Astrocyte (in vitro differentiated cells and primary cell): Measurements from ENCODE around the gene ZBED1. TPM values are rescaled to one million over a fixed set of nuclear protein-coding genes. Genes with fewer than 3 reads are reported as not detected.
"Not testable (repeated sequence)": the region's sequence is repeated elsewhere in the genome, so short reads cannot be mapped to it uniquely, and the experiment has no call there.

Experiments used
- DNase-seq: peaks from one replicate; pipeline ENCODE4 v3.0.0-alpha.2; 2010; ENCODE audit warnings: low read depth
- FAIRE-seq: peaks from 2 replicates; lab custom pipeline; 2011; peaks lifted over from hg19 to GRCh38; lab: Jason Lieb, UNC
- H2AFZ ChIP-seq: 2 replicates; pipeline ENCODE4 v1.6.0; 2012; ENCODE audit warnings: low read depth, low read length, inconsistent platforms
- H3K27ac ChIP-seq: 2 replicates; pipeline ENCODE4 v1.5.1; 2011; ENCODE audit warnings: low read depth, low read length, inconsistent platforms
- H3K27me3 ChIP-seq: 2 replicates; pipeline ENCODE4 v1.6.0; 2011; ENCODE audit warnings: low read length, inconsistent platforms; ENCODE audit not compliant: insufficient read depth
- H3K36me3 ChIP-seq: 2 replicates; pipeline ENCODE4 v1.5.1; 2011; ENCODE audit warnings: low read length, inconsistent platforms; ENCODE audit not compliant: insufficient read depth
- H3K4me1 ChIP-seq: 2 replicates; pipeline ENCODE4 v1.5.1; 2011; ENCODE audit warnings: low read length, inconsistent platforms; ENCODE audit not compliant: insufficient read depth
- H3K4me2 ChIP-seq: 2 replicates; pipeline ENCODE4 v1.6.0; 2012; ENCODE audit warnings: low read length, inconsistent platforms
- H3K4me3 ChIP-seq: 2 replicates; pipeline ENCODE4 v1.5.1; 2011; ENCODE audit warnings: low read depth, mild to moderate bottlenecking, low read length, inconsistent platforms; ENCODE audit not compliant: insufficient read depth
- H3K79me2 ChIP-seq: 2 replicates; pipeline ENCODE4 v1.6.0; 2012; ENCODE audit warnings: mild to moderate bottlenecking, low read length, inconsistent platforms; ENCODE audit not compliant: insufficient read depth
- H3K9ac ChIP-seq: 2 replicates; pipeline ENCODE4 v1.6.0; 2012; ENCODE audit warnings: mild to moderate bottlenecking, low read length, inconsistent platforms
- H3K9me3 ChIP-seq: 2 replicates; pipeline ENCODE4 v1.5.1; 2012; ENCODE audit warnings: low read depth, mild to moderate bottlenecking, low read length, inconsistent platforms; ENCODE audit not compliant: insufficient read depth
- H4K20me1 ChIP-seq: 2 replicates; pipeline ENCODE4 v1.6.0; 2012; ENCODE audit warnings: low read length, inconsistent platforms; ENCODE audit not compliant: insufficient read depth
- H3K27ac Mint-ChIP-seq: one replicate; pipeline ENCODE4 v1.8.0; 2021; ENCODE audit warnings: mild to moderate bottlenecking, mixed read lengths; ENCODE audit not compliant: unreplicated experiment
- H3K27me3 Mint-ChIP-seq: one replicate; pipeline ENCODE4 v1.8.0; 2021; ENCODE audit warnings: low read depth, mixed read lengths; ENCODE audit not compliant: unreplicated experiment
- H3K36me3 Mint-ChIP-seq: one replicate; pipeline ENCODE4 v1.8.0; 2021; ENCODE audit warnings: low read depth, mixed read lengths; ENCODE audit not compliant: unreplicated experiment
- H3K4me1 Mint-ChIP-seq: one replicate; pipeline ENCODE4 v1.8.0; 2021; ENCODE audit warnings: low read depth, mixed read lengths; ENCODE audit not compliant: unreplicated experiment
- H3K4me3 Mint-ChIP-seq: one replicate; pipeline ENCODE4 v1.8.0; 2021; ENCODE audit warnings: mild to moderate bottlenecking, moderate library complexity, mixed read lengths; ENCODE audit not compliant: unreplicated experiment
- H3K9me3 Mint-ChIP-seq: one replicate; pipeline ENCODE4 v1.8.0; 2021; ENCODE audit warnings: mild to moderate bottlenecking, mixed read lengths; ENCODE audit not compliant: unreplicated experiment
- CTCF ChIP-seq: IDR thresholded peaks from 2 replicates; pipeline ENCODE4 v1.5.1; 2011; ENCODE audit warnings: low read depth, mild to moderate bottlenecking, inconsistent platforms, low read length, moderate library complexity; ENCODE audit not compliant: insufficient read depth
- EZH2 ChIP-seq: IDR thresholded peaks from 2 replicates; pipeline ENCODE4 v1.6.1; 2012; ENCODE audit warnings: mild to moderate bottlenecking, low read length, inconsistent platforms; ENCODE audit not compliant: insufficient read depth
- total RNA-seq: library from RNA; stranded (reverse); gene quantifications from 2 replicates; pipeline ENCODE4 v1.2.1, GENCODE V29; 2021

Gene ZBED1
- total RNA-seq, 1 donor from 2014 or later = 19.9 TPM

DNA sequence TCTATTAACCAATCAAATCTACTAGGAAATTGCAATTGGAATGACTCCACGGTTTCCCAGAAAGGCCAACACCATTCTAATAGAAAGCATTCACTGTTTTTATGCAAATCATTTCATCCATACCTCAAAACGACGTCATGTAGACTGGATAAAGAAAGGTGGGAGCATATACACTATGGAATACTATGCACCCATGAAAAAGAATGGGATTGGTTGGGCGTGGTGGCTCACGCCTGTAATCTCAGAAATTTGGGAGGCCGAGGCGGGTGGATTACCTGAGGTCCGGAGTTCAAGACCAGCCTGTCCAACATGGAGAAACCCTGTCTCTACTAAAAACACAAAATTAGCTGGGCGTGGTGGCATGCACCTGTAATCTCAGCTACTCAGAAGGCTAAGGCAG is 46.2 kb downstream of the ZBED1 start:
- not testable (repeated sequence) for H3K27ac Mint-ChIP-seq, H3K4me3 ChIP-seq, H3K9ac ChIP-seq, H3K4me1 ChIP-seq, H2AFZ ChIP-seq, H3K36me3 Mint-ChIP-seq, FAIRE-seq, H3K36me3 ChIP-seq, H3K27ac ChIP-seq, H3K27me3 ChIP-seq, DNase-seq, H3K9me3 Mint-ChIP-seq, H3K27me3 Mint-ChIP-seq, H3K4me3 Mint-ChIP-seq, H3K9me3 ChIP-seq, H3K4me2 ChIP-seq
- H3K4me1 Mint-ChIP-seq = peaks cover 11% of the 10 kb centered on the region
- Histone ChIP-seq H4K20me1 (peaks cover 35% of the 10 kb centered on the region), H3K79me2 (peaks cover 39% of the 10 kb centered on the region)

GRCh38 chrX:2452799-2453198 is 48.0 kb downstream of the ZBED1 start:
- Histone ChIP-seq H3K79me2 (peaks cover 28% of the 10 kb centered on the region), H2AFZ (no peak overlapping the region), H3K4me3 (no peak overlapping the region), H3K4me2 (no peak overlapping the region), H3K27me3 (no peaks in the 10 kb centered on the region), H3K4me1 (peaks cover 6% of the 10 kb centered on the region), H3K9ac (no peak overlapping the region), H3K36me3 (no peaks in the 10 kb centered on the region), H3K9me3 (no peaks in the 10 kb centered on the region), H4K20me1 (peaks cover 29% of the 10 kb centered on the region), H3K27ac (no peak overlapping the region)
- TF ChIP-seq EZH2 (no peak), CTCF (no peak)
- no peak overlapping the region for H3K4me3 Mint-ChIP-seq
- FAIRE-seq (no peak), DNase-seq (no peak)
- no peaks in the 10 kb centered on the region for H3K27me3 Mint-ChIP-seq
- H3K27ac Mint-ChIP-seq = no peak overlapping the region
- peaks cover 11% of the 10 kb centered on the region for H3K4me1 Mint-ChIP-seq
- H3K36me3 Mint-ChIP-seq = peaks cover 1% of the 10 kb centered on the region
- peaks cover 2% of the 10 kb centered on the region for H3K9me3 Mint-ChIP-seq

DNA sequence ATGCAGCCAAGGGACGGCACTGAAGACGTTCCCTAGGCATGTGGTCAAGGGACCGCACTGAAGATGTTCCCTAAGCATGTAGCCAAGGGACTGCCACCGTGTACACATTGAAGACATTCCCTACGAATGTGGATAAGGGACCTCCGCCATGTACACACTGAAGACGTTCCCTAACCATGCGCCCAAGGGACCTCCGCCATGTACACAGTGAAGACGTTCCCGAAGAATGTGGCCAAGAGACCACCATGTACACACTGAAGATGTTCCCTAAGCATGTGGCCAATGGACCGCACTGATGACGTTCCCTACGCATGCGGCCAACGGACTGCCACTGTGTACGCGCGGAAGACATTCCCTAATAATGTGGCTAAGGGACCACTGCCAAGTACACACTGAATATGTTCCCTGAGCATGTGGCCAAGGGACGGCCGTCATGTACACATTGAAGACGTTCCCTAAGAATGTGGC is 48.4 kb downstream of the ZBED1 start:
- no peak for TF ChIP-seq EZH2
- no peak for TF ChIP-seq CTCF
- H3K9ac ChIP-seq = no peak overlapping the region
- H3K79me2 ChIP-seq = peaks cover 24% of the 10 kb centered on the region
- Mint-ChIP-seq H3K9me3 (peaks cover 2% of the 10 kb centered on the region), H3K4me3 (no peak overlapping the region), H3K4me1 (peaks cover 11% of the 10 kb centered on the region), H3K27ac (no peak overlapping the region), H3K27me3 (no peaks in the 10 kb centered on the region), H3K36me3 (peaks cover 6% of the 10 kb centered on the region)
- peaks cover 6% of the 10 kb centered on the region for H3K4me1 ChIP-seq
- no peak overlapping the region for H3K4me3 ChIP-seq
- no peaks in the 10 kb centered on the region for H3K36me3 ChIP-seq
- FAIRE-seq (no peak), DNase-seq (no peak)
- H2AFZ ChIP-seq = no peak overlapping the region
- H4K20me1 ChIP-seq = peaks cover 26% of the 10 kb centered on the region
- H3K9me3 ChIP-seq = no peaks in the 10 kb centered on the region
- H3K27me3 ChIP-seq = no peaks in the 10 kb centered on the region
- H3K27ac ChIP-seq = no peak overlapping the region
- no peak overlapping the region for H3K4me2 ChIP-seq
